GM18505 (cell line): ENCODE measurements around the gene MACROD2.
"Not testable (repeated sequence)": the region's sequence is repeated elsewhere in the genome, so short reads cannot be mapped to it uniquely, and the experiment has no call there.

Experiments
- ATAC-seq: cut with Tn5 transposase; IDR thresholded peaks from one replicate; pipeline ENCODE4 v1.9.1; 2021; ENCODE audit not compliant: unreplicated experiment
- POLR2A ChIP-seq: IDR thresholded peaks from 4 replicates; pipeline ENCODE4 v1.6.1; 2011; ENCODE audit warnings: borderline replicate concordance; ENCODE audit not compliant: insufficient read depth, insufficient read length; ENCODE audit errors: extremely low read depth

MACROD2 gene

GRCh38 chr20:15191082-15191723, 1195.9 kb downstream of the MACROD2 start:
- TF ChIP-seq POLR2A = no peak
- ATAC-seq = no peak

- TF ChIP-seq POLR2A = no peak
- no peak for ATAC-seq
These were observed 1200.1 kb downstream of the MACROD2 start for GRCh38 chr20:15195378-15195777.

- ATAC-seq = peak; percentile 70
- TF ChIP-seq POLR2A = no peak
These were observed 1201.4 kb downstream of the MACROD2 start for GRCh38 chr20:15196547-15197255.

DNA sequence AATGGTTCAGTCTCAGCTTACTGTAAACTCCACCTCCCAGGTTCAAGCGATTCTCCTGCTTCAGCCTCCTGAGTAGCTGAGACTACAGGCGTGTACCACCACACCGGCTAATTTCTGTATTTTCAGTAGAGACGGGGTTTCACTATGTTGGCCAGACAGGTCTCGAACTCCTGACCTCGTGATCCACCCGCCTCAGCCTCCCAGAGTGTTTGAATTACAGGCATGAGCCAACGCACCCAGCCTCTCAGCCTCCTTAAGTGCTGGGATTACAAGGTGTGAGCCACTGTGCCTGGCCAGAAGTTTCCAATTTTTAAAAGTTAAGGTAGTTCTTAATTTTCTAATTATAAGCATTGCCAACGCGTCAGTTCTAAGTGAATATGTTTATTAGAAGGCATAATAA, 1202.7 kb downstream of the MACROD2 start:
- not testable (repeated sequence) for ATAC-seq

DNA sequence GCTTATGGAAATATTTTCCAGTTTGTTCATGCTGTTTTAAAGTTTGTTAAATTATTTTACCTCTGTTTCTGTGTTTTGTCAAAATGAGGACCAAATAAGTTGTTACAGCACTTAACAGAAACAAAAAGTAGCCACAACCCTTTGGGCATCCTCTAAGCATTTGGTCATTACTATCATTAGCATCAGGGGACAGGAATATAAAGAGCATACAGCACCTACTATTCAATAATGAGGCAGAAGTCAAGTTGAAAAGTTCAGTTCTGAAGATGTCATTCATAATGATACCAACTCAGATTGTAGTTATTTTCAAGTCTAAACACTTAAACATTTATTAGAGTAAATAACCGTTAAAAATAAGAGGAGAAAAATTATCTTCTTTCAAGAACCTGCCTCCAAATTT, 1204.4 kb downstream of the MACROD2 start:
- peak; percentile 54 for ATAC-seq
- TF ChIP-seq POLR2A = no peak

GRCh38 chr20:15200147-15200565, 1204.8 kb downstream of the MACROD2 start:
- TF ChIP-seq POLR2A = no peak
- ATAC-seq = peak; percentile 64

DNA sequence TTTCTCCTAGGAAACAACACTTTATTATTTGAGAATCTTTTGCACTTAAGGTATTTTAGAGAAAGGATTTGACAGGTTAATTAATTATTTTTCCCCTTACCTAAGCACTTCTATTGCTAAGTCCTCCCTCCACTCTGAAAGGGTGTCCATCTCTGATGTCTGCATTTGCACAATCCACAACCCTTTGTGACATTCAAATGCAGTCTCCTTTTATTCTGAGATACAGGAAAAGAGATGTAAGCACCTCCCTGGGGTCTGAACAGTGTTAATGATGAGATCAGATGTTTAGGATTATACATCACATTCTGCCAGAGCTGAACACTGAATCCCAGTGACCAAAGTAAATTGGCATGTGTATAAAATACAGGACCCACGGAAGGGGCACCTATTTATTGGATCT, 1206.3 kb downstream of the MACROD2 start:
- no peak for TF ChIP-seq POLR2A
- ATAC-seq = no peak

DNA sequence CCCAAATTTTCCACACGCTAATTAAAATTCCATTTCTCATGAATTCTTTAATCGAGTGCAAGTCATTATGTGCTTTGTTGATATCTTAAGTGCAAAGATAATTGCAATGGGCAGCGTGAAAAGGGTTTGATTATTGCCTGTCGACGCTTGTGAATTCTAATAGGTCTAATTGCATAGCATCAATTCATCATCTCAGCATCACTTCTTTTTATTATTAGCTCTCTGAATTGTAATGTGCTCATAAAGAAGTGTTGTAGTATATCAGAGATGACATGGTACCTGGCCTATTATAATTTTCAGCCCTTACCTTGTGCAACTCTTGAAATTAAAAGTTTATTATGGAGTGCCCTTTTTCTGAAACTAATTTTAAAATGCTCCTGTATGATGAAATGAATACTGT, 1208.9 kb downstream of the MACROD2 start:
- ATAC-seq = no peak
- TF ChIP-seq POLR2A = no peak

- no peak for ATAC-seq
- no peak for TF ChIP-seq POLR2A
These were observed 1209.7 kb downstream of the MACROD2 start for GRCh38 chr20:15205028-15205427.

DNA sequence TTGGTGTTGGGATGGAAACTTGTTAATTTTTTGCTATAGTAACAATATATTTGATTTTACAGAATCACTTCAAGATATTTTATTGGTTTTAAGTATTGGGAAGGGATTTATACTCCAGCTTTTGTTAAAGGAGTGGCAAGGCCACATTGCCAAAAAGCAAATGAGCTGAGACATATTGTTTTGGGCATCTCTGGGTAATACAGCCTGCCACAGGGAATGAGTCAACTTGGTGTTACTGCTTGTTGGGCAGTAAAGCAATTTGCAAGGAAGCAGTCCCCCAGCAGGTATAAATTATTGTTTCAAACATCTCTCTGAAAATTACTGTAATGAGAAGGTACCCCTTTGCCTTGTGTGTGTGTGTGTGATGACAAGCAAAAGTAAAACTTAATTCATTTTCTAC, 1210.4 kb downstream of the MACROD2 start:
- ATAC-seq = no peak
- no peak for TF ChIP-seq POLR2A

- no peak for ATAC-seq
These were observed 1214.2 kb downstream of the MACROD2 start for GRCh38 chr20:15209537-15209936.

GRCh38 chr20:15214051-15214450, 1218.7 kb downstream of the MACROD2 start:
- TF ChIP-seq POLR2A = no peak
- ATAC-seq = no peak

More at GRCh38 chr20:15209537-15209936, 1214.2 kb downstream of the MACROD2 start:
- no peak for TF ChIP-seq POLR2A

DNA sequence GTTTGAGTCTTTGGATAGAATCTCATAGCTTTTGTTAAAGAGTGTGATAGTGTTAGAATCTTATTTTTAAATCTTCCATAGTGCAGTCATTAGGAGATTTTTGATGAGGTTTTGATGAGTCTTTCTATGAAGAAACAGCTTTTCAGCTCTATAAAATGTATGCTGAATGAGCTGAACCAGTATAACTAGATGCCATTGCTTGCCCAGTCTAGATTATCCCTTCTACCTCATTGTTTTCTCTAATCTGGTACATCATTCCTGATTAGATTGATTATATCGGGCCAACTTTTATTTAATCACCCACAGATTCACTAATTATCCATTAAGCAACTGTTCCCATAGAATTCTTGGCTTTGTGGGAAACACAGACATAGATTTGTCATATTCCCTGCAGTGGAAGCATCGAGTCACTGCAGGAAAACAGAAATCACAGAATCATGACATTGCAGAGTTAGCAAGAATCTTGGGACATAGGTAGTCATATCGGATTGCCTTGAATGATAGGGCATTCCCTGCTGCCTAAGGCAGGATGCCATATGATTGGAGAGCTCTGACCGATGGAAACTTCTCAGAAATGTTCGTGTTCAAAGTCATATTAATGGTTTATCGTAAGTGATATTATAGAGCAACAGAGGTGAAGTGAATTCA, 1224.8 kb downstream of the MACROD2 start:
- TF ChIP-seq POLR2A = no peak
- no peak for ATAC-seq

- no peak for TF ChIP-seq POLR2A
- no peak for ATAC-seq
These were observed 1225.7 kb downstream of the MACROD2 start for GRCh38 chr20:15220778-15221565.
